SK-N-MC (cell line): ENCODE results near the gene EHD2.

Experiments used
- EZH2 ChIP-seq: fragments of 200-600 bp; sonication (generic); IDR thresholded peaks from one replicate; pipeline ENCODE4 v1.6.1; 2017; ENCODE audit warnings: antibody characterized with exemption
- POLR2AphosphoS5 ChIP-seq: IDR thresholded peaks from 2 replicates; pipeline ENCODE4 v1.6.1; 2012; ENCODE audit warnings: mild to moderate bottlenecking, low read depth, low read length, borderline replicate concordance

DNA sequence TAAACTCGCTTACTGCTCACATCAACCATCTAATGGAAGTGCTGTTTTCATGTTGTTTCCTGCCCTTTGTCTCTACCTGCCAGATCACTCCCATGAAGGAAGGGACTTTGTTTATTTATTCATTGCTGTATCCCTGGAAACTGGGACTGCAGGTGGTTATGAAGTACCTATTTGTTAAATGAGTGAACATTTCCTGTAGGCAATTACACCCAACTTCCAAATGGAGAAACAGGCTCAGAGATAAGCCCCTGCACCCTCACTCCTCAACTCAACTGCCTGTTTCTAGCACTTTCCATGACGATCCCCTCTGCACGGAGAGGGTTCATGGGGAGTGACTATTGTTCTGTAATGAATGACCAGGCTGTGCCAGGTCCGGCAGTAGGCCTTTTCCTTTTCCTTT is 63.3 kb downstream of the EHD2 start:
- TF ChIP-seq POLR2AphosphoS5 = no peak
- TF ChIP-seq EZH2 = no peak
